Epithelial cell of proximal tubule (primary cell): ENCODE results near the gene UBE2E1. TPM values are rescaled to one million over a fixed set of nuclear protein-coding genes. Genes with fewer than 3 reads are reported as not detected.
A peak's percentile ranks its signal among the peaks of the same experiment; 100 is the strongest.

Experiments used
- DNase-seq: peaks from one replicate; pipeline ENCODE4 v3.0.0-alpha.2; 2011; ENCODE audit warnings: low read depth
- H3K4me3 ChIP-seq: 2 replicates; pipeline ENCODE4 v1.5.1; 2011; ENCODE audit warnings: low read depth, mild to moderate bottlenecking, low read length
- total RNA-seq: library from RNA; depleted of rRNA; stranded (reverse); fragments of >200 nt; gene quantifications from 2 replicates; pipeline ENCODE4 v1.2.3, GENCODE V29; 2015
- TF ChIP-seq, protein P1 (sequence below): conservative IDR thresholded peaks from 2 replicates; pipeline ENCODE4 v1.5.1; 2012; ENCODE audit warnings: low read depth, mild to moderate bottlenecking, low read length

The UBE2E1 gene
- total RNA-seq, 1 donor from 2014 or later: 76.7 TPM

DNA sequence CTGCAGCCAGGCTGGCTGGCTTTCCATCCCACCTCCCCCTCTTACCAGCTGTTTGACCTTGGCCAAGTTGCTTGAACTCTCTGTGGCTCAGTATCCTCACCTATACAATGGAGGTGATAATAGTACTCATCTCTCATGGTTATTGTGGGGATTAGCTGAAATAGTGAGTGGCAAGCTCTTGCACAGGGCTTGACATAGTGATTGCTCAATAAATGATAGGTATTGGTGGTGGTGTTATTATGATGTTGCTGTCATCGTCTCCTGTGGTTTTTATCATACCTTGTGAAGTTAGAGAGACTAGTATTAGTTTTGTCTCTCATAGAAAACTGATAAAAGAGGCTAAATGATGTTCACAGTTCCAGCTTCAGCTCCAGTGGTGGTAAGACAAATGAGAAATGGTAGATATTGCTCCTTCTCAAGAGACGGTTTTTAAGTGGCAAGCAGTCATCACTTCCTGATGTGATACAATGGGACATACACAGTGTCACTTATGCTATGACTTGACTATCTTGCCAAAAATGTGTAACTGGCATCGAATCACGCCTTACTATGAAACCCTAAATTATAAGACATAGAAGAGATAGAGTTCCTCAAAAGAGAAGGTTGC, 12.1 kb upstream of the UBE2E1 start:
- DNase-seq: no peak

GRCh38 chr3:23795096-23795495, 10.7 kb upstream of the UBE2E1 start:
- no peak for DNase-seq
- no peak overlapping the region for H3K4me3 ChIP-seq
- TF ChIP-seq, protein P1, sequence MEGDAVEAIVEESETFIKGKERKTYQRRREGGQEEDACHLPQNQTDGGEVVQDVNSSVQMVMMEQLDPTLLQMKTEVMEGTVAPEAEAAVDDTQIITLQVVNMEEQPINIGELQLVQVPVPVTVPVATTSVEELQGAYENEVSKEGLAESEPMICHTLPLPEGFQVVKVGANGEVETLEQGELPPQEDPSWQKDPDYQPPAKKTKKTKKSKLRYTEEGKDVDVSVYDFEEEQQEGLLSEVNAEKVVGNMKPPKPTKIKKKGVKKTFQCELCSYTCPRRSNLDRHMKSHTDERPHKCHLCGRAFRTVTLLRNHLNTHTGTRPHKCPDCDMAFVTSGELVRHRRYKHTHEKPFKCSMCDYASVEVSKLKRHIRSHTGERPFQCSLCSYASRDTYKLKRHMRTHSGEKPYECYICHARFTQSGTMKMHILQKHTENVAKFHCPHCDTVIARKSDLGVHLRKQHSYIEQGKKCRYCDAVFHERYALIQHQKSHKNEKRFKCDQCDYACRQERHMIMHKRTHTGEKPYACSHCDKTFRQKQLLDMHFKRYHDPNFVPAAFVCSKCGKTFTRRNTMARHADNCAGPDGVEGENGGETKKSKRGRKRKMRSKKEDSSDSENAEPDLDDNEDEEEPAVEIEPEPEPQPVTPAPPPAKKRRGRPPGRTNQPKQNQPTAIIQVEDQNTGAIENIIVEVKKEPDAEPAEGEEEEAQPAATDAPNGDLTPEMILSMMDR: no peak

More for the DNA sequence above, 12.1 kb upstream of the UBE2E1 start:
- H3K4me3 ChIP-seq: no peak overlapping the region
- TF ChIP-seq, protein P1: no peak

GRCh38 chr3:23796518-23796917, 9.2 kb upstream of the UBE2E1 start:
- no peak overlapping the region for H3K4me3 ChIP-seq
- DNase-seq: no peak
- TF ChIP-seq, protein P1: no peak

- TF ChIP-seq, protein P1: no peak
- no peak for DNase-seq
- no peak overlapping the region for H3K4me3 ChIP-seq
These were observed 8.3 kb upstream of the UBE2E1 start for GRCh38 chr3:23797491-23797890.

GRCh38 chr3:23798456-23798855, 7.3 kb upstream of the UBE2E1 start:
- TF ChIP-seq, protein P1: no peak
- no peak for DNase-seq
- H3K4me3 ChIP-seq: no peak overlapping the region

GRCh38 chr3:23798876-23799275, 6.9 kb upstream of the UBE2E1 start:
- H3K4me3 ChIP-seq: no peak overlapping the region
- DNase-seq: no peak
- TF ChIP-seq, protein P1: no peak

GRCh38 chr3:23800731-23801130, 5.0 kb upstream of the UBE2E1 start:
- no peak for DNase-seq
- no peak overlapping the region for H3K4me3 ChIP-seq
- TF ChIP-seq, protein P1: peak; percentile 32
